GM21390 (cell line): Measurements from ENCODE around the gene PPP1R3A.

ENCODE experiments used
- ATAC-seq: cut with Tn5 transposase; IDR thresholded peaks from one replicate; pipeline ENCODE4 v1.9.1; 2021; ENCODE audit not compliant: unreplicated experiment

Gene PPP1R3A

DNA sequence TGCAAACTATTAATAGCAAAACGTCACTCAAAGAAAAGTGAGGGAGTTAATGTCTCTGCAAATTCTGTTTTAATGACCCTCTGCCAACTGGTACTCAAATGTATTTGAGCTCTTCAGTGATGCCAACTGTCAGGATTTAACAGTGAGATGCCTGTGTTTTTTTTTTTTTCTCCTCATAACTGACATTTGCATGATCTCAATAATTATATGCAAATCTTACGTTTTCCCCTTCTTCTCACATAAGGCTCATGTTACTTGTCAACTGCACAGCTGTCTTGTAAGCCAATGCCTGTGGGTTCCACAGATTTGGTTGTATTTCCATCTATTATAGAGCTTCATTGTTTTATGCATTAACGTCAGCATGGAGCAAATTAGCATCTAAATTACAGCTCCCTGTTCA, 38.2 kb downstream of the PPP1R3A start:
- no peak for ATAC-seq

DNA sequence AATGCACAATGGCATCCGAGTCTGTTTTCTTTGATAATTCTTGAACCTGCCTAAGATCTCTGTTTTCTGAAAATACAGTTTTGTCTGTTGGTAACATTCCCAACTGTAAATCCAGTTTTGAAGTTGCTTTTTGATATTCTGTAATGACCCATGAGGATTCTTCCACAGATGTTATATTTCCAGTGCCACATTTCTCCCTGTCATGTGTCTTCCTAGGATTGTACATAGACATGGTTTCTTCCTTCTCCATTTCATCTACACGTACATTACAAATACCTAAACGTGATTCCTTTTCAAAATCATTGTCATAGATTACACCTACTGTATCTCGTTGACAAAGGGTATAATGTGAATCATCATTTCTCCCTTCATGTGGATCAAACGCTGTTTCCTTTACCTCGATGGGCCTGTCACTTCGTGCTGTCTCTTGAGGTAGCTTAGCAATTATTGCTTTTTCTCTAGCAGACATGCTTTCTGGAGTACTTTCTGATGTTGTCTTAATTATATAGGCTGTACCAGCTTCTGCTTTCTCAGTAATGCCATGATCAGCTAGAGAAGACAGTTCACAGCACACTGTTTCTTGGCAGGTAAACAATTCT, 40.3 kb downstream of the PPP1R3A start:
- no peak for ATAC-seq

DNA sequence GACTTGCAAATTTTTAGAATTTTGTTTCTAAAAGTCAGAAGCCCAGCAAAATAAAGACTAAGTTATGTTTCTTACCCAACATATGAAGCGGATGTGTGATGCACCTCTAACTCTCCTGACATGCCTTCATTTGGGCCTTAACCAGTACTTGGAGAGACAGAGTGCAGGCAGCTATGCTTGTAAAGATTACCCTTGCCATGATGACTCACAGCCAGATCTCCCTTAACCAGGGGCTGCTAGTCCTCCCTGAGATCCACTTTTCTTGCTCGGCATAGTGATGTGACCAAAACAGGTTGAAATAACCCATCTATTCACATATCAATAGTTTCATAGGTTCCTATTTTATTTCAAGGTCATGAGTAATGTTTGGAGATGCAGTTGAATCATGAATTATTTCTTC, 43.6 kb downstream of the PPP1R3A start:
- ATAC-seq: no peak

DNA sequence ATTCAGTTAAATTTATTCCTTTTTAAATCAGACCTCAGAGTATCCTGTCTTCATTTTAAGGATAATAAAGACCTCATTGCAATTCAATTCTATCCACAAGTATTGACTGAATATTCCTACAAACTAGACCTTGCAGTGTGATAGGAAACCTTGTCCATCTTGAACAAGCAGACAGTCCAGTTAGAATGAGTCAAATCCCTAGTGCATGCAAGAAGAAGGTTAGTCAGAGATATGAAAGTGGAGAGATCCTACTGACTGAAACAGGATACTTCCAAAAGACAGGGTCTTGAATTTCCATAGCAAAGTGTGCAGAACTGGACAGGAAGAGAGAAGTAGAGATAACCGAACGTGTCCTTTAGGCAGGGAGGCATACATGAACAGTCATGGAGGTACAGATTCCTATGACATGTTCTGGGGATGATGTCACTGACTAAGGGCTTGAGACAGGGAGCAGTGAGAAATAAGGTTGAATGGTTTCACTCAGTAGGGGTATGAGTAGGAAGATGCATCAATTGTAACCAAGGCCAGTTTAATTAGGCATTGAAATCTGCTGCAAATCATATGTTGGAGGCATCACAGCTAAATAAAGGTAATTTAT, 45.2 kb downstream of the PPP1R3A start:
- ATAC-seq: no peak

- ATAC-seq: no peak
Observed at GRCh38 chr7:113872981-113873380, 45.8 kb downstream of the PPP1R3A start.

GRCh38 chr7:113867325-113867724, 51.5 kb downstream of the PPP1R3A start:
- no peak for ATAC-seq

GRCh38 chr7:113856010-113856409, 62.8 kb downstream of the PPP1R3A start:
- no peak for ATAC-seq

- no peak for ATAC-seq
Observed at GRCh38 chr7:113840954-113841353, 77.9 kb downstream of the PPP1R3A start.

GRCh38 chr7:113835367-113835766, 83.4 kb downstream of the PPP1R3A start:
- no peak for ATAC-seq

GRCh38 chr7:113832196-113832745, 86.5 kb downstream of the PPP1R3A start:
- no peak for ATAC-seq

- no peak for ATAC-seq
Observed at GRCh38 chr7:113831556-113831955, 87.3 kb downstream of the PPP1R3A start.

DNA sequence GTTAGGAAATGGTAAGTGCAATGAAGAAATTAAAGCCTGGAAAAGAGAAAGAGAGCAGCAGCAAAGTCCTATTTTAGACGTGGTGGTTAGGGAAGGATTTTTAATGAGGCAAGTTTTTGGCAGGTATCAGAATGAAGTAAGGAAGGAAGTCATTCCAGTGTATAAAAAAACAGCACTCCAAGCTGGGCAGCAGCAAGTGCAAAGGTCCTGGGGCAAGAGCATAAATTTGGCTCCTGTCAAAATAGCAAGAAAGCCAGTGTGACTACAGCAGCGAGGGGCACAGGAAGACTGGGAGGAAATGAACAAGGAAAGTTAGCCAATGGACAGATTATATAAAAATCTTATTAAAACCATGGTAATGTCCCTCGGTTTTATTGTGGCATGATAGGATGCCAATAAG, 90.2 kb downstream of the PPP1R3A start:
- no peak for ATAC-seq
